DOHH2 (cell line): ENCODE measurements around the gene FRK.

Source experiments
- H3F3A ChIP-seq: fragments of 200-600 bp; sonication (generic), shearing (Covaris generic); 2 replicates; pipeline ENCODE4 v1.6.0; 2016; ENCODE audit warnings: antibody characterized with exemption, mild to moderate bottlenecking; ENCODE audit not compliant: control insufficient read depth, insufficient read depth
- H3K27ac ChIP-seq: fragments of 200-600 bp; sonication (generic); 2 replicates; pipeline ENCODE4 v1.5.1; 2014; ENCODE audit warnings: low read depth, mild to moderate bottlenecking, low read length, moderate library complexity
- H3K27me3 ChIP-seq: fragments of 200-600 bp; sonication (generic); 2 replicates; pipeline ENCODE4 v1.6.1; 2014; ENCODE audit warnings: mild to moderate bottlenecking, low read length, mixed read lengths; ENCODE audit not compliant: control insufficient read depth
- H3K36me3 ChIP-seq: fragments of 200-600 bp; sonication (generic); 2 replicates; pipeline ENCODE4 v1.6.1; 2014; ENCODE audit warnings: mild to moderate bottlenecking, low read length, moderate library complexity, mixed read lengths; ENCODE audit not compliant: control insufficient read depth
- H3K4me1 ChIP-seq: fragments of 200-600 bp; sonication (generic); 2 replicates; pipeline ENCODE4 v1.6.1; 2014; ENCODE audit warnings: mild to moderate bottlenecking, low read length, mixed read lengths; ENCODE audit not compliant: control insufficient read depth
- H3K4me2 ChIP-seq: fragments of 200-600 bp; sonication (generic); 2 replicates; pipeline ENCODE4 v1.6.0; 2014; ENCODE audit warnings: mild to moderate bottlenecking, low read length, moderate library complexity
- H3K4me3 ChIP-seq: fragments of 200-600 bp; sonication (generic); 2 replicates; pipeline ENCODE4 v1.5.1; 2014; ENCODE audit warnings: mild to moderate bottlenecking, low read length, mixed read lengths
- H3K79me2 ChIP-seq: fragments of 200-600 bp; sonication (generic); 2 replicates; pipeline ENCODE4 v1.6.1; 2014; ENCODE audit warnings: mild to moderate bottlenecking, low read length, mixed read lengths; ENCODE audit not compliant: control insufficient read depth
- H3K9me2 ChIP-seq: fragments of 200-600 bp; sonication (generic); replicated peaks from 2 replicates; pipeline ENCODE4 v1.6.1; 2014; ENCODE audit warnings: mild to moderate bottlenecking, low read length, mixed read lengths; ENCODE audit not compliant: control insufficient read depth
- H3K9me3 ChIP-seq: fragments of 200-600 bp; sonication (generic); 2 replicates; pipeline ENCODE4 v1.6.1; 2014; ENCODE audit warnings: antibody characterized with exemption, low read length, mixed read lengths; ENCODE audit not compliant: control insufficient read depth, insufficient read depth
- H4K20me1 ChIP-seq: fragments of 200-600 bp; sonication (generic); 2 replicates; pipeline ENCODE4 v1.6.0; 2014; ENCODE audit warnings: low read depth, mild to moderate bottlenecking, antibody characterized with exemption, low read length, moderate library complexity; ENCODE audit not compliant: control insufficient read depth, insufficient read depth
- EZH2phosphoT487 ChIP-seq: fragments of 200-600 bp; sonication (generic); IDR thresholded peaks from 2 replicates; pipeline ENCODE4 v1.6.1; 2017; ENCODE audit warnings: borderline replicate concordance, mild to moderate bottlenecking, antibody characterized with exemption, low read length, moderate library complexity, mixed read lengths
- TF ChIP-seq, protein P1 (sequence below): fragments of 200-600 bp; sonication (generic); IDR thresholded peaks from one replicate; pipeline ENCODE4 v1.5.1; 2014; ENCODE audit warnings: antibody characterized with exemption, mild to moderate bottlenecking, low read depth, low read length; ENCODE audit not compliant: poor library complexity, severe bottlenecking

Gene FRK

DNA sequence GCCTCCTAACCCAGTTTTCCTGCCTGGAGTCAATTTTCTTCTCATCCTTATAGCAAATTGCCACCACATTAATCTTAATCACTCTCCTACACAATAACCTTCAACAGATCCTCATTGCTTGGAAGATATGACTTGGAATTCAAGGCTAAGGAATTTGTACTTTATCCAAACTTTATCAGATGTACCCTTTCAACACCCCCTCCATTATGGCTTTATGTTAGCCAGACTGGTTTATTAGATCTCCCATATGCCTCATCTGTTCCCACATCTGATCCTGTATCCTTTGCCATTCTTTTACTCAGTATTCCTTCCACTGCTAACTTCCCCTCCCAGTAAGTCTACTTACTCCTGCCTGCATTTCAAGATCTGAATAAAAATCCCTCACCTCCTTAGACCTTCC, 4.0 kb upstream of the FRK start:
- TF ChIP-seq, protein P1, sequence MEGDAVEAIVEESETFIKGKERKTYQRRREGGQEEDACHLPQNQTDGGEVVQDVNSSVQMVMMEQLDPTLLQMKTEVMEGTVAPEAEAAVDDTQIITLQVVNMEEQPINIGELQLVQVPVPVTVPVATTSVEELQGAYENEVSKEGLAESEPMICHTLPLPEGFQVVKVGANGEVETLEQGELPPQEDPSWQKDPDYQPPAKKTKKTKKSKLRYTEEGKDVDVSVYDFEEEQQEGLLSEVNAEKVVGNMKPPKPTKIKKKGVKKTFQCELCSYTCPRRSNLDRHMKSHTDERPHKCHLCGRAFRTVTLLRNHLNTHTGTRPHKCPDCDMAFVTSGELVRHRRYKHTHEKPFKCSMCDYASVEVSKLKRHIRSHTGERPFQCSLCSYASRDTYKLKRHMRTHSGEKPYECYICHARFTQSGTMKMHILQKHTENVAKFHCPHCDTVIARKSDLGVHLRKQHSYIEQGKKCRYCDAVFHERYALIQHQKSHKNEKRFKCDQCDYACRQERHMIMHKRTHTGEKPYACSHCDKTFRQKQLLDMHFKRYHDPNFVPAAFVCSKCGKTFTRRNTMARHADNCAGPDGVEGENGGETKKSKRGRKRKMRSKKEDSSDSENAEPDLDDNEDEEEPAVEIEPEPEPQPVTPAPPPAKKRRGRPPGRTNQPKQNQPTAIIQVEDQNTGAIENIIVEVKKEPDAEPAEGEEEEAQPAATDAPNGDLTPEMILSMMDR: no peak
- no peak for TF ChIP-seq EZH2phosphoT487
- no peaks in the 10 kb centered on the region for H3K9me3 ChIP-seq
- H3K4me2 ChIP-seq: no peak overlapping the region

DNA sequence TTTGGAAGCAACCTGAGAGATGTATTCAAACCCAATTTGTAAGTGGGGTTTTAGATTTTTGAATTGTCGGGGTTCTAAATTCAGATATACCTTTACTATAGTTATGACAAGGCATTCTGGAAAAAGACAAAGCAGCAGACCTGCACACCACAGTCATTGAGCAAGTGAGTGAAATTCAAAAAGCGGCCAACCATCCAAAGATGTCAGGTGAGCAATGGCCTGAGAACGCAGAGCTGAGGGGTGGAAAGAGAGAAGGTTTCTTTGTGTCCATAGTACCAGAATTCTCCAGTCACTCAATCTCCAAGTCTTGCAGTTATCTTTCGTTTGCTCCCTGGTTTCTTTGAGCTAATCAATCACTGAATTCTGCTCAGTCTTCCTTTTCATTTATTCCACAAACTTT, 1.8 kb upstream of the FRK start:
- H4K20me1 ChIP-seq: no peaks in the 10 kb centered on the region
- no peaks in the 10 kb centered on the region for H3F3A ChIP-seq
- no peaks in the 10 kb centered on the region for H3K9me2 ChIP-seq
- no peak overlapping the region for H3K4me2 ChIP-seq
- no peak overlapping the region for H3K4me3 ChIP-seq
- peaks cover 12% of the 10 kb centered on the region for H3K27me3 ChIP-seq
- no peaks in the 10 kb centered on the region for H3K36me3 ChIP-seq
- H3K4me1 ChIP-seq: no peaks in the 10 kb centered on the region
- H3K79me2 ChIP-seq: no peaks in the 10 kb centered on the region
- H3K9me3 ChIP-seq: no peaks in the 10 kb centered on the region
- TF ChIP-seq, protein P1: no peak
- 0 out of 2 replicates have a peak, but pooled peaks have one; percentile 65 for TF ChIP-seq EZH2phosphoT487
- H3K27ac ChIP-seq: no peak overlapping the region

More for the DNA sequence above, 4.0 kb upstream of the FRK start:
- H3K27me3 ChIP-seq: peaks cover 12% of the 10 kb centered on the region
- H4K20me1 ChIP-seq: no peaks in the 10 kb centered on the region
- H3F3A ChIP-seq: no peaks in the 10 kb centered on the region
- H3K36me3 ChIP-seq: no peaks in the 10 kb centered on the region
- no peaks in the 10 kb centered on the region for H3K79me2 ChIP-seq
- no peaks in the 10 kb centered on the region for H3K9me2 ChIP-seq
- no peaks in the 10 kb centered on the region for H3K4me1 ChIP-seq
- no peak overlapping the region for H3K4me3 ChIP-seq
- H3K27ac ChIP-seq: no peak overlapping the region

DNA sequence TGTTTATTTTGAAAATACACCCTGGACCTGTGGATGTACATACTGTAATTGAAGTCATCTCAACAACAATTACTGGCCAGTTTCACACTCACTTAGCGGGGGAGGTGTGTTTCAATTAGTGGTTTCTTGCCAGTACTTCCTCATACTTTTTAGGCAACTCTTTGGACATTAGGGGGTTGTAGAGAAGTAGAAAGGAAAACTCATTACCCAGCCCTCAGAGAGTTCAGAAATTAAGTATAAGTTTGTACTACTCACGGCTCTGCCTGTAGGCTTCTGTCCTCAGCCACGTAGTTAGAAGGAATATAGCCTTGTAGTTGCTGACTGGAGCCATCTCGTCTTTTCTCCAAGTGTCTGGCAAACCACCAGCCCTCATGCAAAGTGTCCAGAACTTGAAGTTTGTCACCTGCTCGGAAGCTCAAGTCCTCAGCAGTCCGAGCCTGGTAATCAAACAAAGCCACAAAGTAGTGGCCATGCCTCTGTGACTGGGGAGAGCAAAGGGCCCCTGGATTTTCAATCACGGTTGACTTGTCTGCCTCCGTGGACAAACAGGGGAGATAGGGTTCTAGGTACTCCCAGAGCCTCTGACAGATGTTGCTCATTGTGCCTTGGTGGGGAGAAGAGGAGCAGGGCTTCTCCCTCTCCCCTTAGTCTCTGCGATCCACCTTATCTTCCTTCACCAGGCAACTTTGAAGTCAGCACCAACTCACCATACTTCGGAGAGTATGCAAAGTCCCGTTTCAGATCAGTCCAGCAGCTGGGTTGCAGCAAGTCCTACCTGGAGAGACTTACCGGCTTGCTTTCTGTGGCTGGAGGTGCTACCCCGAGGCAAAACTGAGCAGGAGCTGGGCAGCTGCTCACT, 749 bp downstream of the FRK start:
- Histone ChIP-seq H3K36me3 (no peaks in the 10 kb centered on the region), H3K79me2 (no peaks in the 10 kb centered on the region)
- no peak for TF ChIP-seq EZH2phosphoT487
- TF ChIP-seq, protein P1: no peak

More for the DNA sequence above, 749 bp downstream of the FRK start:
- H3K27ac ChIP-seq: no peak overlapping the region
- H3K27me3 ChIP-seq: peaks cover 12% of the 10 kb centered on the region
- no peaks in the 10 kb centered on the region for H4K20me1 ChIP-seq
- H3K9me3 ChIP-seq: no peaks in the 10 kb centered on the region
- no peak overlapping the region for H3K4me3 ChIP-seq
- no peaks in the 10 kb centered on the region for H3K4me1 ChIP-seq
- H3F3A ChIP-seq: no peaks in the 10 kb centered on the region
- no peaks in the 10 kb centered on the region for H3K9me2 ChIP-seq
- no peak overlapping the region for H3K4me2 ChIP-seq
